BLaER1 treated with 17β-estradiol and CSF1 and Interleukin-3, amounts not matched to agents 10 nM and 100 nM (cell line): ENCODE measurements around the gene ERBB4.

Source experiments
- H3K27ac ChIP-seq, 11 experiments: shearing (Covaris generic); formaldehyde crosslinking; 2 replicates each; pipeline ENCODE4 v1.8.1; 2022
- H3K27me3 ChIP-seq, 11 experiments: shearing (Covaris generic); formaldehyde crosslinking; 2 replicates each; pipeline ENCODE4 v1.8.1; 2022
- H3K36me3 ChIP-seq, 11 experiments: shearing (Covaris generic); formaldehyde crosslinking; 2 replicates each; pipeline ENCODE4 v1.8.1; 2022
- H3K4me1 ChIP-seq, 10 experiments: shearing (Covaris generic); formaldehyde crosslinking; 2 replicates each; pipeline ENCODE4 v1.8.1; 2022
- H3K4me2 ChIP-seq, 11 experiments: shearing (Covaris generic); formaldehyde crosslinking; 2 replicates each; pipeline ENCODE4 v1.8.1; 2022
- H3K4me3 ChIP-seq, 10 experiments: shearing (Covaris generic); formaldehyde crosslinking; 2 replicates each; pipeline ENCODE4 v1.8.1; 2022
- H3K9ac ChIP-seq, 11 experiments: shearing (Covaris generic); formaldehyde crosslinking; 2 replicates each; pipeline ENCODE4 v1.8.1; 2022
- H3K9me3 ChIP-seq, 11 experiments: shearing (Covaris generic); formaldehyde crosslinking; replicated peaks in 1 of 11; 2 replicates each; pipeline ENCODE4 v1.8.1; 2022
- H4K20me1 ChIP-seq, 11 experiments: shearing (Covaris generic); formaldehyde crosslinking; 2 replicates each; pipeline ENCODE4 v1.8.1; 2022
- Cebpa-rat ChIP-seq, 11 experiments: shearing (Covaris generic); IDR thresholded peaks; 2 replicates each; pipeline ENCODE4 v1.8.1; 2022

The ERBB4 gene

DNA sequence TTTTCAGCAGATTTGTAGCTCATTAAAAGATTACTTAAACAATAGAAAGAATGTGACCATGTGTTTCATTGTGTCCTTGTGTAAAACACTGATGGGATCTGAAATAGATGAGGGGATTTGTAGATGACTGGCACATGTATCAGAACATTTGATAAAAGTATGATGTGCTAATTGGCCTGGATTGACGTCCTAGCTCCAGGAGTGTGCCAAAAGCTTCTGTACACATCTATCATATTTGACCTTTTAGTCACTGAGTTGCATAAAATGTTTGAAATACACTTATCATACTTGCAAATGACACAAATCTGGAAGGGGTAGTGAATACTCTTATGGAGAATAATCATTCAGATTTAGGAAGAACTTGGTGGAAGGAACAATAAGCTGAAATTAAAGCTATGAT, 778.5 kb downstream of the ERBB4 start:
- no peak overlapping the region for H3K27ac ChIP-seq
- H3K9ac ChIP-seq, result no peak overlapping the region
- no peaks in the 10 kb centered on the region for H3K4me1 ChIP-seq
- no peak overlapping the region for H3K4me2 ChIP-seq
- H4K20me1 ChIP-seq, result no peaks in the 10 kb centered on the region; a peak in 1 of 22 replicates
- H3K36me3 ChIP-seq, result no peaks in the 10 kb centered on the region
- H3K27me3 ChIP-seq, result no peaks in the 10 kb centered on the region
- no peak for TF ChIP-seq Cebpa-rat (IDR thresholded peaks at IDR 0.05)
- H3K9me3 ChIP-seq, result no peaks in the 10 kb centered on the region
- no peak overlapping the region for H3K4me3 ChIP-seq

DNA sequence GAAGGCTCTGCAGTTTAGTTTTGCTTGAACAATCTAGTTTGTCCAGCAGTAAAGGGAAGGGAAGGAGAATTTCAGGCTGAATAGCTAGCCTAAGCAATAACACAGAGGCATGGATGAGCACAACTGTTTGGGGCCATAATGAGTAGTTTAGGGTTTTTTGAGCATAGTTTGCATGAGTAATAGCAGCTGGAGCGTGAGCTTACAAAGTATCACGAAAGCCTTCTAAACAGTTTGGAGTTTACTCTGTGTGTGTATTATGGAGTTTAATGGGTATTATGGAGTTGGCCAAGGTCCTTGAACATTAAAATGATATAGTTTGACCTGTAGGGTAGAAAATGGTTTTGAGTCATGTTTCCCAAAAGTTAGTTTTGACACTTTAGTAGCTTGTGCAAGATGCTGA, 782.3 kb downstream of the ERBB4 start:
- Histone ChIP-seq H3K4me2 (no peak overlapping the region), H3K4me1 (no peaks in the 10 kb centered on the region), H4K20me1 (no peaks in the 10 kb centered on the region), H3K9ac (no peak overlapping the region), H3K27me3 (no peaks in the 10 kb centered on the region), H3K9me3 (no peaks in the 10 kb centered on the region), H3K36me3 (no peaks in the 10 kb centered on the region), H3K4me3 (no peak overlapping the region), H3K27ac (no peak overlapping the region)
- TF ChIP-seq Cebpa-rat (IDR thresholded peaks at IDR 0.05), result no peak

DNA sequence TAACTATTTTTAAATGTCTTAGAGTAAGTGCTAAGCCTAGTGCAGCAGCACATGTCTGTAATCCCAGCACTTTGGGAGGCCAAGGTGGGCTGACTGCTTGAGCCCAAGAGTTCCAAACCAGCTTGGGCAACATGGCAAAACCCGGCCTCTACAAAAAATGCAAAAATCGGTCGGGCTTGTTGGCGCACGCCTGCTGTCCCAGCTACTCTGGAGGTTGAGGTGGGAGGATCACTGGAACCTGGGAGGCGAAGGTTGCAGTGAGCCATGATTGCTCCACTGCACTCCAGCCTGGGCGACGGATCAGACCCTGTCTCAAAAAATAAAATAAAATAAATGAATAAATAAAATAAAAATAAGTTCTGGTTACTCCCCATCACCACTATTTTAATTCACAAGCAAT, 783.4 kb downstream of the ERBB4 start:
- Histone ChIP-seq H3K36me3 (no peaks in the 10 kb centered on the region), H3K27me3 (no peaks in the 10 kb centered on the region), H3K4me3 (no peak overlapping the region), H3K4me2 (no peak overlapping the region), H3K9me3 (no peaks in the 10 kb centered on the region), H4K20me1 (no peaks in the 10 kb centered on the region), H3K4me1 (no peaks in the 10 kb centered on the region), H3K9ac (no peak overlapping the region), H3K27ac (no peak overlapping the region)
- TF ChIP-seq Cebpa-rat (IDR thresholded peaks at IDR 0.05), result no peak

DNA sequence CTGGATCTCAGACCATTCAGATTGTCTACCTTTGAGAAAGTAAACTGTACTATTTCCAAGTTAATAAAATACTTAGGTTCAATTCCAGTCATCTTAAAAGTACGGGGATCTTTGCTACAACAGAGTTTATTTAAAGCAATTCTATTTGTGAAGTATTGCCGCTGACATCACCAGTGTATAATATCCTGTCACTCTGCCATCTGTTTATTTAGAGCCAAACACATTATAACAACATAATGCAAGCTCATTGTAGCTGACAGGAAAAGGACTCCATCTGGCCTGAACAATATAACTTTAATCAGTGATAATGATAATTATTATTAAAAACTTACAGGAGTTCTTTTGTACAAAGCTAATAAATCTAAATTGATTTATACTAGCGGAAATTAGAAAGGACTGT, 786.8 kb downstream of the ERBB4 start:
- Histone ChIP-seq H3K9me3 (no peaks in the 10 kb centered on the region), H3K4me3 (no peak overlapping the region), H3K9ac (no peak overlapping the region), H3K36me3 (no peaks in the 10 kb centered on the region), H3K27ac (no peak overlapping the region), H4K20me1 (no peaks in the 10 kb centered on the region), H3K27me3 (no peaks in the 10 kb centered on the region), H3K4me2 (no peak overlapping the region), H3K4me1 (no peaks in the 10 kb centered on the region)
- no peak for TF ChIP-seq Cebpa-rat (IDR thresholded peaks at IDR 0.05)

DNA sequence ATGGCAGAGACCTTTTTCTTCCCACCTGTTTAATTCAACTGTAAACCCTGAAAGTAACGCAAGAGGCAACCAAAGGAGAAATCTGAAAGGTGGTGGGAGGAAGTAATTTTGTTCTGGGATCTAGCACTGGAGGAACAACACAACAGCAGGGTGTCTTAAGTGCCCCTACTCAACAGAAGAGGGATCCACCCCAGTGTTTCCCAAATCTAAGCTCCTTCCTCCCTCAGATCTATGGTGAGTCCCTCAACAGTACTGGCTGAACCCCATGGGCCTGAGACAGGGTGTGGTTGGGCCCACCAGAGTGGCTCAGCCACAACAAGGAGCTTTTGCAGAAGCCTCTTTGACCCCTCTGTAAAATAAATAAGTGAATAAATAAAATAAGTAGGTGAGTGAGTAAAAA, 790.3 kb downstream of the ERBB4 start:
- H3K9ac ChIP-seq, result no peak overlapping the region
- peak overlapping the region in 1 of 11 experiments; percentile 42; a peak in 1 of 22 replicates for H3K4me2 ChIP-seq
- no peaks in the 10 kb centered on the region for H3K9me3 ChIP-seq
- H3K4me1 ChIP-seq, result no peaks in the 10 kb centered on the region
- TF ChIP-seq Cebpa-rat (IDR thresholded peaks at IDR 0.05), result no peak
- no peak overlapping the region for H3K4me3 ChIP-seq
- H4K20me1 ChIP-seq, result no peaks in the 10 kb centered on the region
- no peaks in the 10 kb centered on the region for H3K27me3 ChIP-seq
- H3K27ac ChIP-seq, result no peak overlapping the region
- no peaks in the 10 kb centered on the region for H3K36me3 ChIP-seq

DNA sequence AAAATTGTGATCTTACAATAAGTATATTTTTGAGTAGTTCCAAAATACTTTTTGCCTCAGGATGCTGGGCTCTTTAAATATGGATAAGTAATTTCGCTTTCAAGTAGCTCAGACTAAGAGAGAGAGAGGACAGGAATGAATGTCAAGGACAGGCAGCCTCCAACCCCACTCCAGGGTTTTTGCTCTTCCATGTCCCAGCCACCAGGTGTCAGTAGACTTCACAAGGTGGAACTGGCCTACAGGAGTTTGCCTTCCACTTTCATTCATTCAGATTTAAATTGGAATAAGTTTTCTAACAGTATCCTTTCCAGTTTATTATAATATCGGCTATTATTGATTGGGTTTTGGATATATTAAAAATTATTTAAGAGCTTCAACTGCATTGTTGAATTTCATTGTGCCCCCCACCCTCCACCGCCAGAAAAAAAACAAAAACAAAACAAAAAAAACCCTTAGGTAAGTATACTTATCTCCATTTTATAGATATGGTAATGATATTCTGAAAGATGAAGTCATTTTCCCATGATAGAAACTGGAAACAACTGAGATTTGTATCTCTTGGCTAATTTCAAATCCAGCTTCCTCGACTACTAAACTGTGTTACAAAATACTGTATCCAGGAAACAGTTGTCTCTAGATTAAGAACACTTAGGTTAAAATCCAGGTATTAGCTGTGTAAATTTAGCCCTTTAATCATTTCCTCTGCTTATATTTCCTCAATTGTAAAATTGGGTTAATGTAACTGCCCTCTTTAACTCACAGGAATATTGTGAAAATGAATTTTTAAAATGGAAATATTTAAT, 793.1 kb downstream of the ERBB4 start:
- Histone ChIP-seq H3K36me3 (no peaks in the 10 kb centered on the region), H3K27ac (no peak overlapping the region), H3K4me3 (no peak overlapping the region), H3K9ac (no peak overlapping the region), H4K20me1 (no peaks in the 10 kb centered on the region), H3K4me2 (no peak overlapping the region), H3K4me1 (no peaks in the 10 kb centered on the region), H3K27me3 (no peaks in the 10 kb centered on the region), H3K9me3 (no peaks in the 10 kb centered on the region)
- TF ChIP-seq Cebpa-rat (IDR thresholded peaks at IDR 0.05), result no peak

DNA sequence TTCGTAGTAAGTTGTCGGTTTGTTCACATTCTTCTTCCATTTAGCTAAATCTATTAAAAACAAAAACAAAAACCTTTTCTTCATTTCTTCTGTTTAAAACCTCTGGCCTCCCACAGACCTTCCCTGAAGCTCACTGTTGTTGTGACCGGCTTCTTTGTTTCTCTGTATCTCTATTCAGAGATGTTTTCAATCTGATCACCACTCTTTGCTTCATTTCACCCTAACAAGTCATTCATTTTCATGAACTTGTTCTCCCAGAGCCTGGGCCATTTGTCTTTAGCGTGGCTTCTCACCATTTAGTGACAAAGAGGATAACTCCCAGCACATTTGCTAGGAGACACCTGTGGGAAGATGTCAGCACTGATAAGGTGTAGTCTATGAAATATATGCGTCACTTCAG, 794.2 kb downstream of the ERBB4 start:
- Histone ChIP-seq H3K4me3 (no peak overlapping the region), H3K27me3 (no peaks in the 10 kb centered on the region), H3K4me2 (no peak overlapping the region), H3K4me1 (no peaks in the 10 kb centered on the region), H3K9me3 (no peaks in the 10 kb centered on the region), H3K27ac (no peak overlapping the region), H3K9ac (peak overlapping the region in 1 of 11 experiments; percentile 4; a peak in 1 of 22 replicates), H3K36me3 (no peaks in the 10 kb centered on the region), H4K20me1 (no peaks in the 10 kb centered on the region)
- no peak for TF ChIP-seq Cebpa-rat (IDR thresholded peaks at IDR 0.05)

DNA sequence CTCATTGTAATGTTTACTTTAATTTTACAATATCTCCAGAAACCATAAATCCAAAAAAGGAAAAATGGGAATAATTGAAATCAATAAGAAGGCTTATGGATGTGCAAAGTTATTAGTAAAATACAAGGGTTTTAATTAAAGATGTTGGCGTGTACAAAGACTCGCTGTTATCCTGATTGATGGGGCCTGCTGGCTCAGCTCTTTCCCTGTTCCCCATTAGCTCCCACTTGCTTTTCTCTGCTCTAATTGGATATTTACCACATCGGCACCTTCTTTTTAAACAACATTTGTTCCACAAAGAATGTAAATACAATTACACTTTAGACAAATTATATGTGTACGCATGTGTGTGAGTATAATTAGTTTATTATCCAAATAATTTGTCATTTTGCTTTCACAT, 796.6 kb downstream of the ERBB4 start:
- Histone ChIP-seq H3K4me2 (no peak overlapping the region), H3K27ac (no peak overlapping the region), H3K9ac (no peak overlapping the region), H3K36me3 (no peaks in the 10 kb centered on the region), H3K4me3 (no peak overlapping the region), H3K4me1 (0 out of 20 replicates have a peak, but pooled peaks cover 0 to 5% (median 0%) of the 10 kb centered on the region in 10 experiments), H3K27me3 (no peaks in the 10 kb centered on the region), H3K9me3 (no peaks in the 10 kb centered on the region), H4K20me1 (no peaks in the 10 kb centered on the region)
- TF ChIP-seq Cebpa-rat (IDR thresholded peaks at IDR 0.05), result no peak

DNA sequence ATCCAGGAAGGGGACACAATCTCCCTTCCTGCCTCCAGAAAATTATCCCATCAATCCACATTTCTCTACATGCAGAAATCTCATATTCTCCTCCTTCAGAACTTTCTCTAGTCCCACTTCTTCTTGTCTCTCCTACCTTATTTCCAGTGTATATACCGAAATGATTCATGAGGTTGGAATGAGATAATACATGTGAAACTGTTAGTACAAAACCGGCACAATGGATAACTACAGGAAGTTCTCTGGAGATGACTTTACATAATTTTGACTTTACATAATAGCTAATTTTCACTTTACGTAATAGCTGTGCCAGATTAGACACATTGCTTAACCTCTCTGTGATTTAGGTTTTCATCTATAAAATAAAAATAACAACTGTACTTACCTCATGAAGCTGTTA, 801.3 kb downstream of the ERBB4 start:
- Histone ChIP-seq H3K9ac (no peak overlapping the region), H3K27me3 (no peaks in the 10 kb centered on the region), H3K36me3 (no peaks in the 10 kb centered on the region), H3K4me3 (no peak overlapping the region), H3K4me1 (0 out of 20 replicates have a peak, but pooled peaks cover 0 to 5% (median 0%) of the 10 kb centered on the region in 10 experiments), H3K4me2 (0 out of 22 replicates have a peak overlapping the region, but pooled peaks of 1 of the 11 experiments have one; percentile 18), H3K9me3 (no peaks in the 10 kb centered on the region), H3K27ac (no peak overlapping the region), H4K20me1 (no peaks in the 10 kb centered on the region)
- no peak for TF ChIP-seq Cebpa-rat (IDR thresholded peaks at IDR 0.05)

DNA sequence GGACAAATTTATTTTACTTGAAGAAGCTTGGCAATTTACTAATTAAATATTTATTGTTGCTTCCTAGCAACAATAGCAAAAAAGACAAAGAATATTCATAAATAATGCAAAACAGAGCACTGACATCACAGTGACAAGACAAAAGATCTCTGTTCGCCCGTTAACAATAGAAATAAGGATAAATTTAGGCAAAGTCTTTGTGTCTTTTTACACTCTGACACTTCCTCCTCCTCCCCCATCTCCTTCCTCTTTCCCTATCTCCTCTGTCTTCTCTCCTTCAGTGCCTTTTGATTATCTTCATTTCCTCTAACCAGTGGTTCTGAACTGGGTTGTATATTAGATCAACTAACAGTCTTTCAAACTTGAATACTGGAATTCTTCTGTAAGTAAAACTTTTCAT, 808.4 kb downstream of the ERBB4 start:
- no peak overlapping the region for H3K27ac ChIP-seq
- no peaks in the 10 kb centered on the region for H3K36me3 ChIP-seq
- no peak for TF ChIP-seq Cebpa-rat (IDR thresholded peaks at IDR 0.05)

More for the DNA sequence above, 808.4 kb downstream of the ERBB4 start:
- H3K9me3 ChIP-seq, result no peaks in the 10 kb centered on the region
- no peak overlapping the region for H3K4me3 ChIP-seq
- peak overlapping the region in 5 of 11 experiments; percentile 7 to 39 (median 36); a peak in 5 of 22 replicates for H3K4me2 ChIP-seq
- H4K20me1 ChIP-seq, result no peaks in the 10 kb centered on the region
- H3K4me1 ChIP-seq, result peaks cover 0 to 10% (median 5%) of the 10 kb centered on the region in 10 experiments; a peak in 11 of 20 replicates
- no peaks in the 10 kb centered on the region for H3K27me3 ChIP-seq
- no peak overlapping the region for H3K9ac ChIP-seq
